HCT116 (cell line): ENCODE data around the gene GNB1L. TPM values are rescaled to one million over a fixed set of nuclear protein-coding genes. Genes with fewer than 3 reads are reported as not detected.
A peak's percentile ranks its signal among the peaks of the same experiment; 100 is the strongest.

ENCODE experiments used
- ATAC-seq: fragments of 200-7000 bp; cut with Tn5 transposase; 2 replicates; pipeline ENCODE4 v1.9.1; 2020; ENCODE audit warnings: mild to moderate bottlenecking, moderate library complexity
- BruUV-seq: library from RNA; stranded (reverse); fragments of 400-500 nt; replicated peaks from 2 replicates; lab custom pipeline; 2021; lab: Mats Ljungman, UMichigan
- CTCF ChIA-PET: fragments of 300-600 bp; sonication (Branson Sonifier 250); formaldehyde crosslinking; loops from one replicate; lab custom pipeline; 2021; ENCODE audit warnings: antibody characterized with exemption; lab: Charles Lee
- POLR2A ChIA-PET: fragments of 300-600, 350-600 bp; sonication (Branson Sonifier 250); formaldehyde crosslinking; loops from one replicate; lab custom pipeline; 2021; ENCODE audit warnings: antibody characterized with exemption; lab: Charles Lee
- RAD21 ChIA-PET, 2 experiments: fragments of 300-600 bp; sonication (Branson Sonifier 250); formaldehyde crosslinking; loops; one replicate each; lab custom pipeline; 2023; ENCODE audit warnings: low total read pairs in 2 of 2; ENCODE audit not compliant: uncharacterized antibody in 2 of 2, unreplicated experiment in 2 of 2, low non-redundant PET in 1 of 2; lab: Charles Lee
- DNase-seq: peaks from one replicate; pipeline ENCODE4 v3.0.0-alpha.2; 2010; ENCODE audit warnings: low read depth, low spot score
- H2AFZ ChIP-seq: fragments of 200-600 bp; shearing (Covaris generic), sonication (generic); 2 replicates; pipeline ENCODE4 v1.6.1; 2017; ENCODE audit warnings: low read depth, mixed run types, mixed read lengths, antibody characterized with exemption, low read length; ENCODE audit not compliant: poor library complexity, severe bottlenecking
- H3K27ac ChIP-seq: 2 replicates; pipeline ENCODE4 v1.5.1; 2012; ENCODE audit warnings: low read depth, low read length
- H3K27me3 ChIP-seq: fragments of 200-600 bp; sonication (generic); 2 replicates; pipeline ENCODE4 v1.6.1; 2016; ENCODE audit warnings: mixed run types, low read length, mixed read lengths; ENCODE audit not compliant: insufficient read depth
- H3K36me3 ChIP-seq, 2 experiments: fragments of 200-500 bp in 1 of 2; fragments of 200-600 bp in 1 of 2; sonication (Bioruptor generic) in 1 of 2; sonication (generic) in 1 of 2; 2 replicates each; pipeline versions ENCODE4 v1.5.1 to v1.6.1; 2014 to 2016; ENCODE audit warnings: low read length in 2 of 2, inconsistent platforms in 1 of 2, mixed read lengths in 1 of 2, mixed run types in 1 of 2; ENCODE audit not compliant: insufficient read depth in 2 of 2, control insufficient read depth in 1 of 2
- H3K4me1 ChIP-seq, 2 experiments: fragments of 200-600 bp in 1 of 2; sonication (generic) in 1 of 2; 2 replicates each; pipeline versions ENCODE4 v1.5.1 to v1.6.1; 2012 to 2017; ENCODE audit warnings: low read length in 2 of 2, inconsistent platforms in 1 of 2, mild to moderate bottlenecking in 1 of 2, mixed read lengths in 1 of 2, mixed run types in 1 of 2, moderate library complexity in 1 of 2; ENCODE audit not compliant: insufficient read depth in 2 of 2, control insufficient read depth in 1 of 2
- H3K4me2 ChIP-seq: fragments of 200-600 bp; sonication (generic); 2 replicates; pipeline ENCODE4 v1.6.1; 2017; ENCODE audit warnings: mixed run types, low read length, mixed read lengths
- H3K4me3 ChIP-seq, 2 experiments: fragments of 200-600 bp in 1 of 2; sonication (generic) in 1 of 2; replicated peaks in 1 of 2; 2 replicates each; pipeline ENCODE4 v1.5.1; 2011 to 2016; ENCODE audit warnings: low read length in 2 of 2, control low read depth in 1 of 2, low read depth in 1 of 2, mild to moderate bottlenecking in 1 of 2, mixed read lengths in 1 of 2, mixed run types in 1 of 2
- H3K79me2 ChIP-seq: fragments of 200-600 bp; sonication (generic); 2 replicates; pipeline ENCODE4 v1.6.1; 2017; ENCODE audit warnings: mild to moderate bottlenecking, mixed run types, low read length, moderate library complexity, mixed read lengths; ENCODE audit not compliant: insufficient read depth
- H3K9ac ChIP-seq: fragments of 200-600 bp; sonication (generic); 2 replicates; pipeline ENCODE4 v1.6.1; 2016; ENCODE audit warnings: low read length, mixed read lengths
- H3K9me2 ChIP-seq: fragments of 200-600 bp; sonication (generic), shearing (Covaris generic); 2 replicates; pipeline ENCODE4 v1.6.1; 2017; ENCODE audit warnings: mixed run types, mild to moderate bottlenecking, moderate library complexity; ENCODE audit not compliant: insufficient read depth
- H3K9me3 ChIP-seq, 2 experiments: fragments of 200-500 bp in 1 of 2; fragments of 200-600 bp in 1 of 2; sonication (Bioruptor generic) in 1 of 2; sonication (generic) in 1 of 2; 2 replicates each; pipeline ENCODE4 v1.6.1; 2014 to 2017; ENCODE audit warnings: low read length in 2 of 2, mixed read lengths in 2 of 2, inconsistent platforms in 1 of 2, low read depth in 1 of 2, mild to moderate bottlenecking in 1 of 2, mixed run types in 1 of 2, moderate library complexity in 1 of 2; ENCODE audit not compliant: control insufficient read depth in 1 of 2, insufficient read depth in 1 of 2
- H4K20me1 ChIP-seq: fragments of 200-600 bp; sonication (generic), shearing (Covaris generic); 2 replicates; pipeline ENCODE4 v1.6.1; 2017; ENCODE audit warnings: mixed run types, mild to moderate bottlenecking, moderate library complexity; ENCODE audit not compliant: insufficient read depth
- ATF3 ChIP-seq: IDR thresholded peaks from 2 replicates; pipeline ENCODE4 v1.6.1; 2012
- CEBPB ChIP-seq: IDR thresholded peaks from 2 replicates; pipeline ENCODE4 v1.6.1; 2012; ENCODE audit warnings: low read depth
- CTCF ChIP-seq, 3 experiments: fragments of 200-600 bp in 1 of 3; sonication (generic) in 1 of 3; IDR thresholded peaks in 2 of 3; conservative IDR thresholded peaks in 1 of 3; 2 replicates each; pipeline ENCODE4 v1.5.1; 2012 to 2017; ENCODE audit warnings: low read depth in 2 of 3, low read length in 2 of 3, antibody characterized with exemption in 1 of 3, borderline replicate concordance in 1 of 3, control low read depth in 1 of 3, mild to moderate bottlenecking in 1 of 3, mixed read lengths in 1 of 3, mixed run types in 1 of 3, moderate library complexity in 1 of 3; ENCODE audit not compliant: insufficient read depth in 1 of 3
- ELF1 ChIP-seq: IDR thresholded peaks from 2 replicates; pipeline ENCODE4 v1.6.1; 2012; ENCODE audit warnings: low read depth, borderline replicate concordance
- EZH2phosphoT487 ChIP-seq: fragments of 200-600 bp; IDR thresholded peaks from 2 replicates; pipeline ENCODE4 v1.6.1; 2018; ENCODE audit warnings: antibody characterized with exemption, borderline replicate concordance
- POLR2AphosphoS5 ChIP-seq: IDR thresholded peaks from 2 replicates; pipeline ENCODE4 v1.6.1; 2011; ENCODE audit warnings: mild to moderate bottlenecking, low read depth, low read length, moderate library complexity
- RAD21 ChIP-seq: IDR thresholded peaks from 2 replicates; pipeline ENCODE4 v1.6.1; 2012; ENCODE audit warnings: low read depth, mild to moderate bottlenecking
- SRF ChIP-seq: IDR thresholded peaks from 2 replicates; pipeline ENCODE4 v1.6.1; 2012; ENCODE audit warnings: low read depth
- YY1 ChIP-seq: IDR thresholded peaks from 2 replicates; pipeline ENCODE4 v1.6.1; 2011; ENCODE audit warnings: low read length, low read depth, moderate library complexity, mild to moderate bottlenecking; ENCODE audit not compliant: insufficient replicate concordance; ENCODE audit errors: extremely low read depth
- ZNF274 ChIP-seq: fragments of 200-500 bp; sonication (Bioruptor generic); IDR thresholded peaks from 2 replicates; pipeline ENCODE4 v1.6.1; 2014; ENCODE audit warnings: mild to moderate bottlenecking, low read depth, low read length, inconsistent platforms
- intact Hi-C: fragments of 100-400 bp; cut with micrococcal nuclease; formaldehyde crosslinking; loops from 2 replicates; pipeline ENCODE4 v1.10.0; 2022
- total RNA-seq: library from RNA; stranded (reverse); gene quantifications from one replicate; pipeline ENCODE4 v1.2.1, GENCODE V29; 2021; ENCODE audit not compliant: unreplicated experiment
- TF ChIP-seq, protein P1 (sequence below): IDR thresholded peaks from 2 replicates; pipeline ENCODE4 v1.6.1; 2011; ENCODE audit warnings: mild to moderate bottlenecking, low read length, moderate library complexity; ENCODE audit not compliant: insufficient replicate concordance; ENCODE audit errors: extremely low read depth

Gene GNB1L
- total RNA-seq, 1 experiment from 2014 or later, result 12.1 TPM

- ChIA-PET RAD21 (no interaction called here), CTCF (no interaction called here), POLR2A (no interaction called here)
- Histone ChIP-seq H3K9ac (no peak overlapping the region), H3K36me3 (peaks cover 0 to 8% of the 10 kb centered on the region in 2 experiments; a peak in 1 of 4 replicates), H3K27ac (no peak overlapping the region), H3K4me3 (no peak overlapping the region), H3K9me2 (no peaks in the 10 kb centered on the region), H4K20me1 (no peaks in the 10 kb centered on the region), H3K27me3 (no peaks in the 10 kb centered on the region), H3K79me2 (no peaks in the 10 kb centered on the region), H2AFZ (no peak overlapping the region), H3K4me1 (no peaks in the 10 kb centered on the region), H3K4me2 (no peak overlapping the region), H3K9me3 (peaks cover 0 to 5% of the 10 kb centered on the region in 2 experiments; a peak in 1 of 4 replicates)
- BruUV-seq, result no TSS peak
- ATAC-seq, result peak; percentile 50
- intact Hi-C loops, result no loop called here
- DNase-seq, result no peak
- 0 out of 6 replicates have a peak, but pooled peaks of 1 of the 3 experiments have one; percentile 12 for TF ChIP-seq CTCF (IDR thresholded peaks at IDR 0.05 in 2 of 3, conservative IDR thresholded peaks at IDR 0.05 in 1 of 3; ENCODE audit: borderline replicate concordance in 1 of 3, insufficient read depth in 1 of 3, low read depth in 2 of 3, low read length in 2 of 3)
- TF ChIP-seq EZH2phosphoT487, result no peak
These were observed 66.9 kb downstream of the GNB1L start for GRCh38 chr22:19787849-19788141.

- intact Hi-C loops, result no loop called here
- H3K79me2 ChIP-seq, result no peaks in the 10 kb centered on the region
- H3K9ac ChIP-seq, result no peak overlapping the region
- H3K4me1 ChIP-seq, result no peaks in the 10 kb centered on the region
- CTCF ChIA-PET, result no interaction called here
- POLR2A ChIA-PET, result no interaction called here
- H3K9me3 ChIP-seq, result peaks cover 0 to 5% of the 10 kb centered on the region in 2 experiments; a peak in 1 of 4 replicates
- H3K27me3 ChIP-seq, result no peaks in the 10 kb centered on the region
- H3K27ac ChIP-seq, result no peak overlapping the region
- no peak overlapping the region for H3K4me3 ChIP-seq
- DNase-seq, result no peak
- no peaks in the 10 kb centered on the region for H3K9me2 ChIP-seq
- BruUV-seq, result no TSS peak
- no peak overlapping the region for H3K4me2 ChIP-seq
- no peaks in the 10 kb centered on the region for H4K20me1 ChIP-seq
- ATAC-seq, result no peak; the same call in 1 of the 2 replicates
- H2AFZ ChIP-seq, result no peak overlapping the region
- RAD21 ChIA-PET, result no interaction called here
- peaks cover 0 to 8% of the 10 kb centered on the region in 2 experiments; a peak in 1 of 4 replicates for H3K36me3 ChIP-seq
- no peak for TF ChIP-seq ZNF274
- no peak for TF ChIP-seq POLR2AphosphoS5
- TF ChIP-seq CEBPB, result no peak
- TF ChIP-seq ATF3, result no peak
- no peak for TF ChIP-seq RAD21
- no peak for TF ChIP-seq YY1
- no peak for TF ChIP-seq SRF
- TF ChIP-seq ELF1, result no peak
- TF ChIP-seq, protein P1, sequence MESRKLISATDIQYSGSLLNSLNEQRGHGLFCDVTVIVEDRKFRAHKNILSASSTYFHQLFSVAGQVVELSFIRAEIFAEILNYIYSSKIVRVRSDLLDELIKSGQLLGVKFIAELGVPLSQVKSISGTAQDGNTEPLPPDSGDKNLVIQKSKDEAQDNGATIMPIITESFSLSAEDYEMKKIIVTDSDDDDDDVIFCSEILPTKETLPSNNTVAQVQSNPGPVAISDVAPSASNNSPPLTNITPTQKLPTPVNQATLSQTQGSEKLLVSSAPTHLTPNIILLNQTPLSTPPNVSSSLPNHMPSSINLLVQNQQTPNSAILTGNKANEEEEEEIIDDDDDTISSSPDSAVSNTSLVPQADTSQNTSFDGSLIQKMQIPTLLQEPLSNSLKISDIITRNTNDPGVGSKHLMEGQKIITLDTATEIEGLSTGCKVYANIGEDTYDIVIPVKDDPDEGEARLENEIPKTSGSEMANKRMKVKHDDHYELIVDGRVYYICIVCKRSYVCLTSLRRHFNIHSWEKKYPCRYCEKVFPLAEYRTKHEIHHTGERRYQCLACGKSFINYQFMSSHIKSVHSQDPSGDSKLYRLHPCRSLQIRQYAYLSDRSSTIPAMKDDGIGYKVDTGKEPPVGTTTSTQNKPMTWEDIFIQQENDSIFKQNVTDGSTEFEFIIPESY, result no peak
- no peak for TF ChIP-seq EZH2phosphoT487
These were observed 67.5 kb downstream of the GNB1L start for GRCh38 chr22:19786959-19787848.
